Measurements from ENCODE around the gene ADAM11.

DNA sequence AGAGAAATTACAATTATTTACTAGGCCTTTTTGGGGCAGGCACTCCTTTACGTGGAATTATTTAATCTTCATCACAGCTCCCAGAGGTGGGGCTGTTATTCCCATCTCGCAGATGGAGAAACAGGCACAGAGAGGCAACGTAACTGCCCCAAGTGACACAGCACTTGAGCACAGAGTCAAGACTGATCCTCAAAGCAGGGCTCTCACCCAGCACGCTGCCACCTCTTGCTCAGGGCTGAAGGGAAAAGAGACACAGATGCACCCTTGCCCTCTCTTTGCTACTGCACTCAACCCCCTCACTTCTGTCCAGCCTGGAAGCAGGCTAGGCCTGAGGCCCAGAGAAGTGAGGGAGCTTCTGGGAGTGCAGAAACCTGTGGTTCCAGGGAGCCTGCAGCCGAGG lies 4.4 kb downstream of the ADAM11 start:
- TF ChIP-seq EZH2phosphoT487 (conservative IDR thresholded peaks at IDR 0.05; ENCODE audit: low read length) = no peak
- no peak for TF ChIP-seq CTCF (IDR thresholded peaks at IDR 0.05; ENCODE audit: insufficient read depth, low read length, poor library complexity, severe bottlenecking)
